Lung (tissue), 12 donors: ENCODE data around the gene LARGE1. TPM values are rescaled to one million over a fixed set of nuclear protein-coding genes. Genes with fewer than 3 reads are reported as not detected.
A peak's percentile ranks its signal among the peaks of the same experiment; 100 is the strongest.

Source experiments
- ATAC-seq: fragments of 200-7000 bp; cut with Tn5 transposase; one replicate; pipeline ENCODE4 v1.9.1; 2020; ENCODE audit warnings: moderate number of reproducible peaks; ENCODE audit not compliant: insufficient read depth, low FRiP score
- DNase-seq, 3 donors: peaks; one replicate each; pipeline ENCODE4 v3.0.0-alpha.2; 2013 to 2017
- H3K27ac ChIP-seq, 2 donors: one replicate each; pipeline ENCODE4 v1.5.1; 2013; ENCODE audit warnings: mild to moderate bottlenecking in 2 of 2, moderate library complexity in 2 of 2, control low read depth in 1 of 2, inconsistent platforms in 1 of 2, low read depth in 1 of 2, low read length in 1 of 2
- H3K27me3 ChIP-seq, 3 donors: one replicate each; pipeline ENCODE4 v1.5.1; 2013; ENCODE audit warnings: low read length in 2 of 3; ENCODE audit not compliant: control insufficient read depth in 3 of 3, insufficient read depth in 3 of 3
- H3K36me3 ChIP-seq, 4 donors: one replicate each; pipeline ENCODE4 v1.5.1; 2013; ENCODE audit warnings: low read length in 4 of 4, mild to moderate bottlenecking in 1 of 4, moderate library complexity in 1 of 4; ENCODE audit not compliant: control insufficient read depth in 4 of 4, insufficient read depth in 4 of 4
- H3K4me1 ChIP-seq, 5 donors: one replicate each; pipeline ENCODE4 v1.5.1; 2013; ENCODE audit warnings: low read length in 5 of 5, mild to moderate bottlenecking in 2 of 5, moderate library complexity in 1 of 5; ENCODE audit not compliant: control insufficient read depth in 5 of 5, insufficient read depth in 5 of 5
- H3K4me3 ChIP-seq: one replicate; pipeline ENCODE4 v1.5.1; 2013; ENCODE audit warnings: mild to moderate bottlenecking, control low read depth, moderate library complexity
- H3K9ac ChIP-seq, 2 donors: one replicate each; pipeline ENCODE4 v1.5.1; 2013; ENCODE audit warnings: low read length in 2 of 2, control low read depth in 1 of 2; ENCODE audit not compliant: insufficient read depth in 1 of 2
- H3K9me3 ChIP-seq, 4 donors: one replicate each; pipeline ENCODE4 v1.5.1; 2013; ENCODE audit warnings: low read length in 3 of 4, mild to moderate bottlenecking in 1 of 4, moderate library complexity in 1 of 4; ENCODE audit not compliant: control insufficient read depth in 4 of 4, insufficient read depth in 3 of 4
- WGBS, 2 donors: extraction: QIAGEN DNeasy Blood & Tissue Kit; methylation state at CpG; one replicate each; pipeline ENCODE4 v1.1.7; 2013; 5-methylcytosine and 5-hydroxymethylcytosine counted together
- polyA plus RNA-seq, 2 donors: library from polyadenylated mRNA; stranded (reverse); fragments of 200-250 nt; gene quantifications; one replicate each; pipeline ENCODE4 v1.2.1, GENCODE V29; 2013
- total RNA-seq, 2 donors: library from RNA; depleted of rRNA in 1 of 2; stranded (reverse); fragments of >200 nt in 1 of 2; gene quantifications; one replicate each; pipeline ENCODE4 v1.2.1, GENCODE V29; 2014 to 2021
- TF ChIP-seq, protein P1 (sequence below): IDR thresholded peaks from 2 replicates; pipeline ENCODE4 v1.5.1; 2012; ENCODE audit warnings: mild to moderate bottlenecking; ENCODE audit errors: control extremely low read depth, extremely low read depth
- donor health status: control.
- donor health status: control.
- donor health status: Bipolar disorder and iron deficiency.
- donor health status: healthy.
- donor health status: DM: yes; HTN: yes; CAD: no.

The LARGE1 gene
- total and polyA plus RNA-seq, 4 donors: 2.9 to 41.1 (median 15.4) TPM

DNA sequence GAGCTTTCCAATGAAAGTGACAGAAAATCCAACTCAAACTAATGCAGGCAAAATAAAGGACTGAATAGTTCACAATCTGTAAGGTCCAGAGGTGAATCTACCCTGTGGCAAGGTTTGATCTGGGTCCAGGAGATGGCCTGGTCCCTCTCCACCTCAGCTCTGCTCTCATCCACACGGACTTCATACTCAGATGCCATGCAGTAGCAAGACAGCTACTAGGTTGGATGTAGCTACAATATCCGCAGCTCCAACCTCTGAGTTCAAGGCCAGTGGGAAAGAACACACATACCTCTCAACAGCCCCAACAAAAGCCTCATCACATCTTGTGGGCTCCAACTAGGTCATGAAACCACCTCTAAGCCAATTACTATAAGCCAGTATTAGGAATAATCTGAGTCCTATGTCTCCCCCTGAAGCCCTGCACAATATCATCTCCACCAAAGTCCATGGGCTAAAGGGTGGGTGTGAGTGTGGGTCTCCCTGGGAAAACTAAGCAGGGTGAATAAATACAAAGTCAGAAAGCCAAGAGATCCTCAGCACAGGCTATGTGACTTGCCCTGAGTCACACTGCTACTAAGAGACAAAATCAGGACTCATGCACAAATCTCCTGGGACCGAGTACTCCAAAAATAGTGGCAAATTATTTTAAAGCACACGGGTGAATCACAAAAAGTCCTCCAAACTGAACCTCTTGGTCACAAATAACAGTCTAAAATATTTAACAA lies 78.8 kb downstream of the LARGE1 start:
- Histone ChIP-seq H3K9ac (no peak overlapping the region), H3K4me1 (peaks cover 0 to 29% (median 6%) of the 10 kb centered on the region in 5 donors), H3K27ac (peak overlapping the region; percentile 63 to 86), H3K4me3 (no peak overlapping the region), H3K36me3 (no peaks in the 10 kb centered on the region), H3K9me3 (no peaks in the 10 kb centered on the region), H3K27me3 (no peaks in the 10 kb centered on the region)
- ATAC-seq (no peak), DNase-seq (no peak)
- TF ChIP-seq, protein P1, sequence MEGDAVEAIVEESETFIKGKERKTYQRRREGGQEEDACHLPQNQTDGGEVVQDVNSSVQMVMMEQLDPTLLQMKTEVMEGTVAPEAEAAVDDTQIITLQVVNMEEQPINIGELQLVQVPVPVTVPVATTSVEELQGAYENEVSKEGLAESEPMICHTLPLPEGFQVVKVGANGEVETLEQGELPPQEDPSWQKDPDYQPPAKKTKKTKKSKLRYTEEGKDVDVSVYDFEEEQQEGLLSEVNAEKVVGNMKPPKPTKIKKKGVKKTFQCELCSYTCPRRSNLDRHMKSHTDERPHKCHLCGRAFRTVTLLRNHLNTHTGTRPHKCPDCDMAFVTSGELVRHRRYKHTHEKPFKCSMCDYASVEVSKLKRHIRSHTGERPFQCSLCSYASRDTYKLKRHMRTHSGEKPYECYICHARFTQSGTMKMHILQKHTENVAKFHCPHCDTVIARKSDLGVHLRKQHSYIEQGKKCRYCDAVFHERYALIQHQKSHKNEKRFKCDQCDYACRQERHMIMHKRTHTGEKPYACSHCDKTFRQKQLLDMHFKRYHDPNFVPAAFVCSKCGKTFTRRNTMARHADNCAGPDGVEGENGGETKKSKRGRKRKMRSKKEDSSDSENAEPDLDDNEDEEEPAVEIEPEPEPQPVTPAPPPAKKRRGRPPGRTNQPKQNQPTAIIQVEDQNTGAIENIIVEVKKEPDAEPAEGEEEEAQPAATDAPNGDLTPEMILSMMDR: no peak
- WGBS, 2 donors: 70 to 83% methylated on average over 4 of the region's 4 CpGs

DNA sequence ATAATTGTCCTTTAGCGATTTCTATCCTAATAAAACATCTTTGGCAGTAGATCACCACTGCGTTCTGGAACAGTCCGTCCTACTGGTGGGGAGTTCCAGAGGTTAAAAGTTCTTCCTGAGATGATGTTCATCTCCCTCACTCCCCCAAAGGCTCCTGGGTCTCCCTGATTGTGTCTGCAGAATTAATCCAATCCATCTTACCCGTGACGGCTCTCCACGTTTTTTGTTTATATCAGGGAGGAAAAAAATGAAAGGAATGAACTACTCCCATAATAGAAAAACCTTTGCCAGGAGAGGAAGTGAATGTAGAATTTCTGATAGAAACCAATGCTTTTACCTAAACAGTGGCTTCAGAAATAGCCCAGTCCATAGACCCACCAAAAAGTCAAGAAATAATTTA lies 81.6 kb downstream of the LARGE1 start:
- no peak overlapping the region for H3K4me3 ChIP-seq
- TF ChIP-seq, protein P1: no peak
- H3K9me3 ChIP-seq: no peaks in the 10 kb centered on the region
- H3K27me3 ChIP-seq: no peaks in the 10 kb centered on the region
- no peak for DNase-seq
- no peaks in the 10 kb centered on the region for H3K36me3 ChIP-seq
- H3K4me1 ChIP-seq: peaks cover 0 to 40% (median 7%) of the 10 kb centered on the region in 5 donors
- H3K9ac ChIP-seq: no peak overlapping the region
- H3K27ac ChIP-seq: no peak overlapping the region
- ATAC-seq: no peak
- 53 to 69% methylated on average over 6 of the region's 6 CpGs for whole genome bisulfite sequencing, 2 donors

DNA sequence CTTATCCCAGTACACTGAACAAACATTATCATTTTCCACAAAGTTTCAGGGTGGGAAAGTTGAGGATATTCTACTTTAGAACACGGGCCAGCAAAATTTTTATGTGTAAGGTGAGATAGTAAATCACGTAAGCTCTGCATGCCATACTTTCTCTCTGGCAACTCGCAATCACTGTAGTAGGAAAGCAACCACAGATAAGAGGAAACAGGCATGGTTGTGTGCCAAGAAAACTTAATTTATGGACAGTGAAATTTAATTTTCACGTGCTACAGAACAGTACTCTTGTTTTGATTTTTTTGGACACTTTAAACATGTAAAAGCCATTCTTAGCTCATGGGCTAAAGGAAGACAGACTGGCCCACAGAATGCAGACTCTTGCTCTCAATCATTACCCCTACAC lies 82.5 kb downstream of the LARGE1 start:
- Histone ChIP-seq H3K9me3 (no peaks in the 10 kb centered on the region), H3K9ac (no peak overlapping the region), H3K4me1 (peaks cover 0 to 40% (median 8%) of the 10 kb centered on the region in 5 donors), H3K27ac (no peak overlapping the region), H3K4me3 (no peak overlapping the region), H3K36me3 (no peaks in the 10 kb centered on the region), H3K27me3 (no peaks in the 10 kb centered on the region)
- 34 to 37% methylated on average over 4 of the region's 4 CpGs for WGBS, 2 donors
- DNase-seq (peak in 1 of 3 donors; percentile 38), ATAC-seq (no peak)
- TF ChIP-seq, protein P1: no peak

DNA sequence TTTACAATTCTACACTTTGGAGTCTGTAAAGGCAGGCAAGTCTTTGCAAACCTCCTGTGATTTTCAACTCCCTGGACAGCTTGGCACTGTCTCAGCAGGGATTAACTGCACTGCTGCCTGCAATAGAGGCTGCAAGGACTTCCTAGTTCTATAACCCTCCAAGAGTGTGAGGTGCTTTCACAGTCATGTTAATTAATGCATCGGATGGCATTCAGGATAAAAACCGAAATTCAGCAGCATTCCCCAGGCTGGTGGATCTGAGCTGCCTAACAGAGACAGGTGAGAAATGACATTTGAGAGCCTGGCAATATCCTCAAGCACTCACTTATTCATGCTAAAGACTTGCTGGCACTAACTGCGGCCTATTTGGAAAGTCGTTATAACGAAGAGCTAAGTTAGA lies 85.0 kb downstream of the LARGE1 start:
- TF ChIP-seq, protein P1: no peak
- ATAC-seq: no peak
- Histone ChIP-seq H3K36me3 (no peaks in the 10 kb centered on the region), H3K4me3 (no peak overlapping the region), H3K9ac (no peak overlapping the region), H3K4me1 (peaks cover 7 to 32% (median 15%) of the 10 kb centered on the region in 5 donors), H3K9me3 (no peaks in the 10 kb centered on the region), H3K27ac (no peak overlapping the region), H3K27me3 (no peaks in the 10 kb centered on the region)
- peak in 1 of 3 donors; percentile 37 for DNase-seq
- WGBS, 2 donors: 74 to 81% methylated on average over 5 of the region's 5 CpGs
